Neuronal stem cell (in vitro differentiated cells): ENCODE results near the gene PRICKLE3. TPM values are rescaled to one million over a fixed set of nuclear protein-coding genes. Genes with fewer than 3 reads are reported as not detected.

Experiments used
- DNase-seq: peaks from one replicate; pipeline ENCODE4 v3.0.0-alpha.2; 2013; ENCODE audit warnings: low spot score
- H2AFZ ChIP-seq: one replicate; pipeline ENCODE4 v1.6.1; 2013; ENCODE audit warnings: mild to moderate bottlenecking, low read length, inconsistent platforms
- H2AK5ac ChIP-seq: 2 replicates; pipeline ENCODE4 v1.6.1; 2013; ENCODE audit warnings: low read depth, mild to moderate bottlenecking, inconsistent platforms, low read length, moderate library complexity, mixed read lengths
- H2BK120ac ChIP-seq: 2 replicates; pipeline ENCODE4 v1.6.1; 2013; ENCODE audit warnings: low read depth, mild to moderate bottlenecking, inconsistent platforms, low read length, moderate library complexity, mixed read lengths
- H2BK12ac ChIP-seq: one replicate; pipeline ENCODE4 v1.6.1; 2013; ENCODE audit warnings: low read length, inconsistent platforms
- H2BK15ac ChIP-seq: 2 replicates; pipeline ENCODE4 v1.6.1; 2013; ENCODE audit warnings: mild to moderate bottlenecking, low read length, inconsistent platforms, mixed read lengths
- H2BK5ac ChIP-seq: one replicate; pipeline ENCODE4 v1.6.1; 2013; ENCODE audit warnings: inconsistent platforms, mild to moderate bottlenecking, low read length, moderate library complexity
- H3K14ac ChIP-seq: one replicate; pipeline ENCODE4 v1.6.1; 2013; ENCODE audit warnings: low read length, inconsistent platforms
- H3K18ac ChIP-seq: 2 replicates; pipeline ENCODE4 v1.6.1; 2013; ENCODE audit warnings: low read length, inconsistent platforms
- H3K23ac ChIP-seq: 2 replicates; pipeline ENCODE4 v1.6.1; 2013; ENCODE audit warnings: low read depth, mild to moderate bottlenecking, mixed read lengths, low read length, inconsistent platforms; ENCODE audit not compliant: poor library complexity
- H3K27ac ChIP-seq: replicated peaks from 3 replicates; pipeline ENCODE4 v1.5.1; 2013; ENCODE audit warnings: low read length, inconsistent platforms
- H3K27me3 ChIP-seq, 3 experiments: 2 replicates each; pipeline ENCODE4 v1.6.1; 2013; ENCODE audit warnings: low read length in 3 of 3, mild to moderate bottlenecking in 2 of 3, inconsistent platforms in 1 of 3, low read depth in 1 of 3, mixed read lengths in 1 of 3, moderate library complexity in 1 of 3; ENCODE audit not compliant: control insufficient read depth in 3 of 3, insufficient read depth in 3 of 3
- H3K36me3 ChIP-seq, 2 donors: replicated peaks in 1 of 2; 2 replicates each; pipeline ENCODE4 v1.6.1; 2013; ENCODE audit warnings: low read length in 2 of 2; ENCODE audit not compliant: control insufficient read depth in 2 of 2, insufficient read depth in 2 of 2
- H3K4ac ChIP-seq: 2 replicates; pipeline ENCODE4 v1.6.1; 2013; ENCODE audit warnings: inconsistent platforms, mild to moderate bottlenecking, low read length, moderate library complexity
- H3K4me1 ChIP-seq, 2 donors: 1 replicate in 1 of 2; 2 replicates in 1 of 2; pipeline ENCODE4 v1.6.1; 2013; ENCODE audit warnings: low read length in 2 of 2, low read depth in 1 of 2; ENCODE audit not compliant: control insufficient read depth in 2 of 2, insufficient read depth in 1 of 2
- H3K4me2 ChIP-seq: one replicate; pipeline ENCODE4 v1.6.1; 2013; ENCODE audit warnings: mild to moderate bottlenecking, low read length, inconsistent platforms; ENCODE audit not compliant: insufficient read depth, poor library complexity, severe bottlenecking
- H3K4me3 ChIP-seq, 2 donors: 2 replicates each; pipeline ENCODE4 v1.5.1; 2013; ENCODE audit warnings: low read length in 2 of 2, mild to moderate bottlenecking in 2 of 2, inconsistent platforms in 1 of 2, moderate library complexity in 1 of 2
- H3K79me1 ChIP-seq: one replicate; pipeline ENCODE4 v1.6.1; 2013; ENCODE audit warnings: low read depth, mild to moderate bottlenecking, inconsistent platforms, low read length, moderate library complexity
- H3K9ac ChIP-seq: one replicate; pipeline ENCODE4 v1.6.1; 2013; ENCODE audit warnings: mild to moderate bottlenecking, low read depth, low read length, inconsistent platforms; ENCODE audit not compliant: poor library complexity
- H3K9me3 ChIP-seq, 2 donors: replicated peaks in 1 of 2; 2 replicates each; pipeline versions ENCODE3 to v1.6.1; 2013; ENCODE audit warnings: low read length in 2 of 2, mild to moderate bottlenecking in 2 of 2, inconsistent platforms in 1 of 2, low read depth in 1 of 2, mixed read lengths in 1 of 2, moderate library complexity in 1 of 2; ENCODE audit not compliant: control insufficient read depth in 2 of 2, insufficient read depth in 1 of 2
- H4K8ac ChIP-seq: one replicate; pipeline ENCODE4 v1.6.1; 2013; ENCODE audit warnings: low read depth, mild to moderate bottlenecking, inconsistent platforms, low read length, moderate library complexity
- H4K91ac ChIP-seq: one replicate; pipeline ENCODE4 v1.6.1; 2013; ENCODE audit warnings: low read length, low read depth, mild to moderate bottlenecking, inconsistent platforms; ENCODE audit not compliant: poor library complexity
- WGBS, 2 donors: extraction: QIAGEN DNeasy Blood & Tissue Kit; methylation state at CpG; one replicate each; pipeline ENCODE4 v1.1.7; 2013; ENCODE audit warnings: missing lambda C conversion rate in 2 of 2, mixed read lengths in 1 of 2; ENCODE audit not compliant: insufficient read length in 2 of 2, insufficient replicate concordance in 1 of 2; ENCODE audit errors: extremely low coverage in 2 of 2; 5-methylcytosine and 5-hydroxymethylcytosine counted together
- polyA plus RNA-seq, 2 experiments: library from polyadenylated mRNA; stranded (reverse); fragments of 200-250 nt; gene quantifications; one replicate each; pipeline ENCODE4 v1.2.3, GENCODE V29; 2013

The PRICKLE3 gene, protein sequence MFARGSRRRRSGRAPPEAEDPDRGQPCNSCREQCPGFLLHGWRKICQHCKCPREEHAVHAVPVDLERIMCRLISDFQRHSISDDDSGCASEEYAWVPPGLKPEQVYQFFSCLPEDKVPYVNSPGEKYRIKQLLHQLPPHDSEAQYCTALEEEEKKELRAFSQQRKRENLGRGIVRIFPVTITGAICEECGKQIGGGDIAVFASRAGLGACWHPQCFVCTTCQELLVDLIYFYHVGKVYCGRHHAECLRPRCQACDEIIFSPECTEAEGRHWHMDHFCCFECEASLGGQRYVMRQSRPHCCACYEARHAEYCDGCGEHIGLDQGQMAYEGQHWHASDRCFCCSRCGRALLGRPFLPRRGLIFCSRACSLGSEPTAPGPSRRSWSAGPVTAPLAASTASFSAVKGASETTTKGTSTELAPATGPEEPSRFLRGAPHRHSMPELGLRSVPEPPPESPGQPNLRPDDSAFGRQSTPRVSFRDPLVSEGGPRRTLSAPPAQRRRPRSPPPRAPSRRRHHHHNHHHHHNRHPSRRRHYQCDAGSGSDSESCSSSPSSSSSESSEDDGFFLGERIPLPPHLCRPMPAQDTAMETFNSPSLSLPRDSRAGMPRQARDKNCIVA
- 4.5 TPM for polyA plus RNA-seq (2013, experiment 1 of 2)
- polyA plus RNA-seq (2013, experiment 2 of 2) = 4.1 TPM

DNA sequence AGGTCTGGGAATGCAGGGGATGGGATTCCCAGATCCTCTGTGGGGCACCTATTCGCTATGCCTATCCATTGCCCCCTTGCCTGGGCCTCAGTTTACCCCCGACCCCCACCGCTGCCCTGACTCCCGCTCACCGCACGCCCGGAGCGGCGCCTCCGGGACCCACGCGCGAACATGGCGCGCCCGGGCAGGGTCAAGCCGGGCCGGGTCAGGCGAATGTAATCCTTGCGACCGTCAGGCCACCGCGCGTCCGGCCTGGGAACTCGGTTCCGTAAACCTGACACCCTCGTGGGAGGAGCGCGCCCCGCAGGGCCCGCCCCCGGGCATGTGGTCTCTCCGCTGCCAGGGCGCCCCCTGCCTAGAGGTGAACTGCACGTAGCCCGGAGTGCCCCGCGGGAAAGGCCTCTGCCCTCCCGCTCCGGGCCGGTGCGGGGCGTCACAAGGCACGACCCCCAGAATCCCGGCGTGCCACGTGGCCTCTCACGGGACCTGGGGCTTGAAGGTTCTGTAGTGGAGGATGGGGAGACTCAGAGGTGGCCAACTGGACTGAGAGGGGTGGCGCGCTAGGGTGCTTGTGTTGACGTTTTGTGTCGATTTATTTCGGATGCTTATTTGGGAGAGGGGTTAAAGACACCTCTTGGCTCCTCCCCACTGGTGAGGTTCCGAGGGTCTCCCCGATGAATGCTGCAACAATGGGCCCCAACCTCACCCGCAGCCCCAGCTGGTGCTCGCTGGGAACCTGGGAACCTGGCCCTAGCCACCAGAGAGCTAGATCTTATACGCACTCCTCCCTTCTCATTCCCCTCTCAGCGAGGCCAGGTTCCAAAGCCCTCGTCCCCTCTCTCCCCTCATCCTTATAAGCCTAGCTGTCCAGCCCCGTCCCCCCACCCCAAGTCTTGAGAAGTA, at the start of gene PRICKLE3:
TSS of gene PRICKLE3 (minus strand) at position 249 of the 903 bp plus-strand sequence. CDS start at position 173, 76 bp downstream.
- H2BK12ac ChIP-seq = no peak within 1 kb of the TSS
- peak within 1 kb of the TSS; percentile 87 for H3K18ac ChIP-seq
- no peaks in the 10 kb centered on the region for H3K27me3 ChIP-seq
- no peak within 1 kb of the TSS for H4K91ac ChIP-seq
- DNase-seq = no peak
- H3K9me3 ChIP-seq = no peaks in the 10 kb centered on the region
- no peaks in the 10 kb centered on the region for H3K36me3 ChIP-seq
- no peak within 1 kb of the TSS for H3K14ac ChIP-seq
- no CpG with 5 or more reads among the region's 62 CpGs for WGBS, 2 donors
- no peak within 1 kb of the TSS for H4K8ac ChIP-seq
- H3K4me1 ChIP-seq = peaks cover 0 to 11% of the 10 kb centered on the region in 2 donors
- H3K4me3 ChIP-seq = peak within 1 kb of the TSS in 1 of 2 donors; percentile 85
- no peak within 1 kb of the TSS for H2AK5ac ChIP-seq
- peak within 1 kb of the TSS; percentile 70 for H3K9ac ChIP-seq
- H2BK5ac ChIP-seq = no peak within 1 kb of the TSS
- H2AFZ ChIP-seq = peak within 1 kb of the TSS; percentile 58
- H3K4me2 ChIP-seq = peak within 1 kb of the TSS; percentile 66
- peak within 1 kb of the TSS; percentile 51 for H3K27ac ChIP-seq
- H3K4ac ChIP-seq = no peak within 1 kb of the TSS
- H3K79me1 ChIP-seq = no peaks in the 10 kb centered on the region
- no peak within 1 kb of the TSS for H2BK15ac ChIP-seq
- H2BK120ac ChIP-seq = no peak within 1 kb of the TSS
- H3K23ac ChIP-seq = no peak within 1 kb of the TSS

DNA sequence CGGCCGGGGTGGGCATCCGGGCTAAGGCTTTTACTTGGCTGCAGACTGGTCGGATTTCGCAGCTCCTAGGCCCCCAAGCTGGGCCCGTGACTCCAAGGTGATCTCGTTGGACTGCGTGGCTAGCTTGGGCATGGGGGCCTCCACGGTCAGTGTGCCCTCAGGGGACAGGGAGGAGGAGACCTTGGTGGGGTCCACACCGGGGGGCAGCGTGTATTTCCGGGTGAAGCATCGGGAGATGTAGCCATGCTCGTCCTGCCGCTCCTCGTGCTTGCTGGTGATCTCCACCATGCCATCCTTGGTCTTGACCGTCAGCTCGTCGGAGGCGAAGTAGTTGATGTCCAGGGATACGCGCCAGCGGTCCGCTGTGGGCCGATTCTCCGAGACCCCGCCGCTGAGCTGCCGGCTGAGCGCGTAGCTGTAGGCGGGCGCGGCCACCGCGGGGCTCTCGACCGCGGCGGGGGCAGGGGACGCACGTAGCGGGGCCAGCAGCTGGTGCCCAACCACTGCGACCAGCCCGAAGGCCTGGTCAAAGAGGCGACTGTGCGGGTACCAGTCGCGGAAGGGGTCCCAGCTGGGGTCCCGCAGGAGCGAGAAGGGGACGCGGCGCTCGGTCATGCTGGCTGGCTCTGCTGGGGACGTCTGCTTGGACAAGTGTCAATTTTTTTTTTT, 47.8 kb upstream of the PRICKLE3 start:
- Histone ChIP-seq H2AFZ (no peak overlapping the region), H2BK120ac (no peak overlapping the region), H4K8ac (no peak overlapping the region), H3K79me1 (no peaks in the 10 kb centered on the region), H2BK12ac (no peak overlapping the region), H3K4me2 (no peak overlapping the region), H3K4me1 (peaks cover 0 to 4% of the 10 kb centered on the region in 2 donors), H2AK5ac (no peak overlapping the region), H4K91ac (no peak overlapping the region), H3K23ac (no peak overlapping the region), H3K9me3 (no peaks in the 10 kb centered on the region), H3K4me3 (no peak overlapping the region), H3K14ac (no peak overlapping the region), H2BK15ac (no peak overlapping the region), H2BK5ac (no peak overlapping the region), H3K18ac (no peak overlapping the region), H3K27me3 (no peaks in the 10 kb centered on the region), H3K27ac (no peak overlapping the region), H3K36me3 (no peaks in the 10 kb centered on the region), H3K9ac (no peak overlapping the region), H3K4ac (no peak overlapping the region)
- no peak for DNase-seq
- WGBS, 2 donors = no CpG with 5 or more reads among the region's 56 CpGs

DNA sequence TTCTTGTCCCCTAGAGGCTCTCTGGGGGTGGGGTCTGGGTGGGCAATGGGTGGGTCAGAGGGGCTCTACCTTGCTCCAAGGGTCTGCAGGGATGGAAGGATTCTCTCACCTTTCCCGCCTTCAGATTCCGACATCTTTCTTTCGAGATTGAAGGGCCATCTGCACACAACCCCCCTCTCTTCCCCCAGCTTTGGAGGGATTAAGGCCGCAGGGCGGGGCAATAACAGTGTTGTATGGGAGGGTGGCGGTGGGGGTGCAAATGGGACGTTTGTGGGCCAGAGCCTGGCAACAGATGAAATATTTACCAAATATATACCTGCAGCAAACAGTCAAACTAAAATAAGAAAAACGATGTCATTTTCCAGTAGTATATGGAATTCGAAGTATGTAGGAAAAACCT, 47.0 kb upstream of the PRICKLE3 start, which contains the start of gene CACNA1F:
TSS of gene CACNA1F (minus strand) at position 165 of the 400 bp plus-strand sequence. CDS start at position 134, 31 bp downstream.
- H2BK120ac ChIP-seq = no peak within 1 kb of the TSS
- no peak within 1 kb of the TSS for H4K91ac ChIP-seq
- H3K4me1 ChIP-seq = peaks cover 0 to 4% of the 10 kb centered on the region in 2 donors
- H3K14ac ChIP-seq = no peak within 1 kb of the TSS
- H3K27ac ChIP-seq = no peak within 1 kb of the TSS
- WGBS, 2 donors = no CpG with 5 or more reads among the region's 9 CpGs
- no peak within 1 kb of the TSS for H3K9ac ChIP-seq
- H3K4ac ChIP-seq = no peak within 1 kb of the TSS
- H3K9me3 ChIP-seq = no peaks in the 10 kb centered on the region
- no peaks in the 10 kb centered on the region for H3K79me1 ChIP-seq
- H2AFZ ChIP-seq = no peak within 1 kb of the TSS
- H3K4me3 ChIP-seq = no peak within 1 kb of the TSS
- no peak within 1 kb of the TSS for H2AK5ac ChIP-seq
- no peak within 1 kb of the TSS for H4K8ac ChIP-seq
- H3K18ac ChIP-seq = no peak within 1 kb of the TSS
- H3K23ac ChIP-seq = no peak within 1 kb of the TSS
- no peak within 1 kb of the TSS for H3K4me2 ChIP-seq
- H3K36me3 ChIP-seq = no peaks in the 10 kb centered on the region
- no peak for DNase-seq
- no peak within 1 kb of the TSS for H2BK15ac ChIP-seq
- H2BK12ac ChIP-seq = no peak within 1 kb of the TSS
- H2BK5ac ChIP-seq = no peak within 1 kb of the TSS
- H3K27me3 ChIP-seq = no peaks in the 10 kb centered on the region
